BLaER1 treated with 17β-estradiol and CSF1 and Interleukin-3, amounts not matched to agents 10 nM and 100 nM (cell line): ENCODE measurements around the gene KLHDC8A.
"Not testable (repeated sequence)": the region's sequence is repeated elsewhere in the genome, so short reads cannot be mapped to it uniquely, and the experiment has no call there.

Experiments
- H3K27ac ChIP-seq, 11 experiments: shearing (Covaris generic); formaldehyde crosslinking; 2 replicates each; pipeline ENCODE4 v1.8.1; 2022
- H3K27me3 ChIP-seq, 11 experiments: shearing (Covaris generic); formaldehyde crosslinking; 2 replicates each; pipeline ENCODE4 v1.8.1; 2022
- H3K36me3 ChIP-seq, 11 experiments: shearing (Covaris generic); formaldehyde crosslinking; 2 replicates each; pipeline ENCODE4 v1.8.1; 2022
- H3K4me1 ChIP-seq, 10 experiments: shearing (Covaris generic); formaldehyde crosslinking; 2 replicates each; pipeline ENCODE4 v1.8.1; 2022
- H3K4me2 ChIP-seq, 11 experiments: shearing (Covaris generic); formaldehyde crosslinking; 2 replicates each; pipeline ENCODE4 v1.8.1; 2022
- H3K4me3 ChIP-seq, 10 experiments: shearing (Covaris generic); formaldehyde crosslinking; 2 replicates each; pipeline ENCODE4 v1.8.1; 2022
- H3K9ac ChIP-seq, 11 experiments: shearing (Covaris generic); formaldehyde crosslinking; 2 replicates each; pipeline ENCODE4 v1.8.1; 2022
- H3K9me3 ChIP-seq, 11 experiments: shearing (Covaris generic); formaldehyde crosslinking; replicated peaks in 1 of 11; 2 replicates each; pipeline ENCODE4 v1.8.1; 2022
- H4K20me1 ChIP-seq, 11 experiments: shearing (Covaris generic); formaldehyde crosslinking; 2 replicates each; pipeline ENCODE4 v1.8.1; 2022
- Cebpa-rat ChIP-seq, 11 experiments: shearing (Covaris generic); IDR thresholded peaks; 2 replicates each; pipeline ENCODE4 v1.8.1; 2022

KLHDC8A gene

DNA sequence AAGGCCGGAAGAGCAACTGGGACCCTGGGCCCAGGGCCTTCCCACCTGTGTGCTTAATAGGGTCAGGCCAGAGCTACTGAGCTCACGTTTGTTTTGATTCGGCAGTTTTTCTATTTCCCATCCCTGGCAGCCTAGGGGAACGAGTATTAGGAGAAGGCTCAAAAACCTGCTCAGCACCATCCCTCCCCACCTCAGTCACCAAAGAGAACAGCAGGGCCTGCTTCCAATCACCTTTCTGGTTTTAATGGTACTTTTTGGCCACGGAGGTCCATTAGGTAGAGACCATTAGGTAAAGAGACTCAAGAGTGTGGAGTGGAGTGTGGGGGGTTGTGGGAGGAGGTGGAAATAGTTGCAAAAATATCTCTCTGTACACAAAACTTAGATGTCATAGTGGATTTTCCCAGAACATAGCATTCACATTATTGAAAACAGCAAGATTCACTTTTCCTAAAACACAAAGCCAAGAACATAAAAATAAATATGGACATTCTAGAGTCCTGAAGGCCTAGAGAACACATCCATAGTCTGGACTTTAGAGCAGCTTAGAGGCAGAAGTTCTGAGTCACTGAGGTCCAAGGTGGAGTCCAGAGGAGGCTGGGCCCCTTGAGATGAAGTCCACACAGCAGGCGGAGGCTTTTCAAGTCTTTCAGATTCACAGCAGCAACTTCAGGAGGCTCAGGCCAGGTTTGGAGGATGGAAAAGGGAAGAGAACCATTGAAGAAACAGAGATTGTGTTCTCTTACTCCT is 54.7 kb downstream of the KLHDC8A start:
- Histone ChIP-seq H3K4me2 (no peak overlapping the region), H3K36me3 (peaks cover 0 to 35% (median 0%) of the 10 kb centered on the region in 11 experiments; a peak in 3 of 22 replicates), H3K9ac (no peak overlapping the region), H3K4me3 (no peak overlapping the region), H3K4me1 (peaks cover 16 to 43% (median 29%) of the 10 kb centered on the region in 10 experiments), H3K27ac (no peak overlapping the region), H4K20me1 (peaks cover 0 to 10% (median 0%) of the 10 kb centered on the region in 11 experiments; a peak in 3 of 22 replicates), H3K27me3 (peaks cover 0 to 8% (median 0%) of the 10 kb centered on the region in 11 experiments; a peak in 2 of 22 replicates), H3K9me3 (no peaks in the 10 kb centered on the region)
- TF ChIP-seq Cebpa-rat (IDR thresholded peaks at IDR 0.05) = no peak

GRCh38 chr1:205301205-205301821 is 55.4 kb downstream of the KLHDC8A start:
- Histone ChIP-seq H3K27ac (no peak overlapping the region), H3K4me3 (no peak overlapping the region), H3K4me1 (peaks cover 16 to 43% (median 29%) of the 10 kb centered on the region in 10 experiments)

DNA sequence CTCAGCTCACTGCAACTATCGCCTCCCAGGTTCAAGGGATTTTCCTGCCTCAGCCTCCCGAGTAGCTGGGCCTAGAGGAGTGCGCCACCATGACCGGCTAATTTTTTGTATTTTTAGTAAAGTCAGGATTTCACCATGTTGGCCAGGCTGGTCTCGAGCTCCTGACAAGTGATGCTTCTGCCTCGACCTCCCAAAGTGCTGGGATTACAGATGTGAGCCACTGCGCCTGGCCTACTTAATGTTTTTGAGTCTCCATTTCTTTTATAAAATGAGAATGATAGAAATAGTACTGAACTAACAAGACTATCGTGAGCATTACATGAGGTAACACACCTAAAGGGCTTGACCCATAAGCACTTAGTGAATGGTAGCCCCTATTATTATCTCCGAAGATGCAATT is 56.6 kb downstream of the KLHDC8A start:
- H3K27ac ChIP-seq = no peak overlapping the region

More at GRCh38 chr1:205301205-205301821, 55.4 kb downstream of the KLHDC8A start:
- no peak for TF ChIP-seq Cebpa-rat (IDR thresholded peaks at IDR 0.05)
- Histone ChIP-seq H4K20me1 (peaks cover 0 to 10% (median 0%) of the 10 kb centered on the region in 11 experiments; a peak in 3 of 22 replicates), H3K36me3 (peaks cover 0 to 30% (median 0%) of the 10 kb centered on the region in 11 experiments; a peak in 3 of 22 replicates), H3K27me3 (peaks cover 0 to 8% (median 0%) of the 10 kb centered on the region in 11 experiments; a peak in 2 of 22 replicates), H3K9me3 (no peaks in the 10 kb centered on the region), H3K4me2 (peak overlapping the region in 7 of 11 experiments; percentile 16 to 56 (median 45); a peak in 12 of 22 replicates), H3K9ac (no peak overlapping the region)

GRCh38 chr1:205298191-205298994 is 58.3 kb downstream of the KLHDC8A start:
- Histone ChIP-seq H3K4me3 (no peak overlapping the region), H3K4me1 (peaks cover 16 to 39% (median 24%) of the 10 kb centered on the region in 10 experiments), H3K27me3 (peaks cover 1 to 24% (median 18%) of the 10 kb centered on the region in 11 experiments; a peak in 18 of 22 replicates), H3K4me2 (peak overlapping the region; percentile 9 to 56 (median 42); a peak in 21 of 22 replicates), H4K20me1 (peaks cover 0 to 14% (median 0%) of the 10 kb centered on the region in 11 experiments; a peak in 3 of 22 replicates), H3K27ac (no peak overlapping the region), H3K9me3 (no peaks in the 10 kb centered on the region), H3K9ac (no peak overlapping the region), H3K36me3 (peaks cover 0 to 5% (median 0%) of the 10 kb centered on the region in 11 experiments; a peak in 3 of 22 replicates)
- no peak for TF ChIP-seq Cebpa-rat (IDR thresholded peaks at IDR 0.05)

More for the DNA sequence above, 56.6 kb downstream of the KLHDC8A start:
- Histone ChIP-seq H3K4me2 (peak overlapping the region in 2 of 11 experiments; percentile 11 to 26; a peak in 1 of 22 replicates), H3K4me3 (no peak overlapping the region), H3K9ac (no peak overlapping the region), H4K20me1 (peaks cover 0 to 15% (median 0%) of the 10 kb centered on the region in 11 experiments; a peak in 3 of 22 replicates), H3K4me1 (peaks cover 16 to 43% (median 27%) of the 10 kb centered on the region in 10 experiments), H3K9me3 (no peaks in the 10 kb centered on the region), H3K36me3 (peaks cover 0 to 20% (median 0%) of the 10 kb centered on the region in 11 experiments; a peak in 3 of 22 replicates), H3K27me3 (peaks cover 0 to 11% (median 6%) of the 10 kb centered on the region in 11 experiments; a peak in 9 of 22 replicates)
- no peak for TF ChIP-seq Cebpa-rat (IDR thresholded peaks at IDR 0.05)

- H3K4me2 ChIP-seq = peak overlapping the region in 7 of 11 experiments; percentile 9 to 56 (median 46); a peak in 10 of 22 replicates
- not testable (repeated sequence) for H3K4me3 ChIP-seq, H4K20me1 ChIP-seq, H3K9me3 ChIP-seq, H3K9ac ChIP-seq, H3K27ac ChIP-seq, H3K36me3 ChIP-seq
- H3K4me1 ChIP-seq = peaks cover 16 to 39% (median 24%) of the 10 kb centered on the region in 10 experiments
- H3K27me3 ChIP-seq = peaks cover 4 to 31% (median 24%) of the 10 kb centered on the region in 11 experiments; a peak in 18 of 22 replicates
These were observed 59.1 kb downstream of the KLHDC8A start for GRCh38 chr1:205297546-205298177.

- H3K27me3 ChIP-seq = peaks cover 15 to 45% (median 34%) of the 10 kb centered on the region in 11 experiments; a peak in 20 of 22 replicates
- H3K9ac ChIP-seq = no peak overlapping the region
- peaks cover 0 to 8% (median 0%) of the 10 kb centered on the region in 11 experiments; a peak in 1 of 22 replicates for H4K20me1 ChIP-seq
- TF ChIP-seq Cebpa-rat (IDR thresholded peaks at IDR 0.05) = no peak
- H3K36me3 ChIP-seq = no peaks in the 10 kb centered on the region
- no peak overlapping the region for H3K27ac ChIP-seq
- H3K4me2 ChIP-seq = no peak overlapping the region
- H3K4me3 ChIP-seq = no peak overlapping the region
- peaks cover 14 to 43% (median 26%) of the 10 kb centered on the region in 10 experiments for H3K4me1 ChIP-seq
- H3K9me3 ChIP-seq = no peaks in the 10 kb centered on the region
These were observed 60.6 kb downstream of the KLHDC8A start for GRCh38 chr1:205296154-205296553.

DNA sequence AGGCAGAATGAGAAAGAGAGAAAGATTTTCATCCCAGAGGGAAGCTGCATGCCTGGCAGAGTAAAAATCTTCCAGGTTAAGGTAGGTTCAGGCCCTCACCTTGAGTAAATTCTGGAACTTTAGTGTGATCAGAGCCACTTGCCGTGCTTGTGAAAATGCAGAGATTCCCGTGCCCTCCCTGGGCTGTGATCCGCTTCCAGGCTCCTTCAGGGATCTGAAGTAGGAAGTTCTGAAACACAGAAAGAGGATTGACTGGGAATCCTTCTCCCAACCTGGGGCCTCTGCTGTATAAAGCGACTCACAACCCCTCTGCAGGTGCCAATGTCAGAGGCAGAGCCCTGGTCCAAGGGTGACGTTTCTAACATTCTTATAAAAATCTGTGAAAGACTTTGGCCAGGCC is 61.8 kb downstream of the KLHDC8A start:
- no peak overlapping the region for H3K4me3 ChIP-seq
- H3K27ac ChIP-seq = no peak overlapping the region
- no peaks in the 10 kb centered on the region for H3K36me3 ChIP-seq
- TF ChIP-seq Cebpa-rat (IDR thresholded peaks at IDR 0.05) = no peak
- H3K9ac ChIP-seq = no peak overlapping the region
- peaks cover 18 to 54% (median 37%) of the 10 kb centered on the region in 11 experiments; a peak in 20 of 22 replicates for H3K27me3 ChIP-seq
- H3K4me1 ChIP-seq = peaks cover 10 to 39% (median 21%) of the 10 kb centered on the region in 10 experiments; a peak in 18 of 20 replicates
- H4K20me1 ChIP-seq = peaks cover 0 to 8% (median 0%) of the 10 kb centered on the region in 11 experiments; a peak in 1 of 22 replicates
- H3K9me3 ChIP-seq = no peaks in the 10 kb centered on the region
- peak overlapping the region in 5 of 11 experiments; percentile 12 to 53 (median 42); a peak in 5 of 22 replicates for H3K4me2 ChIP-seq
